Stimulated activated CD4-positive, alpha-beta T cell treated with anti-CD3 and anti-CD28 coated beads, TNF-alpha, amount 100 ng/mL, for 4 hours (primary cell): Measurements from ENCODE around the gene IGFBP1.
"Not testable (repeated sequence)": the region's sequence is repeated elsewhere in the genome, so short reads cannot be mapped to it uniquely, and the experiment has no call there.

Experiments
- DNase-seq, 3 experiments: peaks; one replicate each; pipeline ENCODE4 v3.0.0-alpha.2; 2020; ENCODE audit warnings: low read depth in 3 of 3

Gene IGFBP1

DNA sequence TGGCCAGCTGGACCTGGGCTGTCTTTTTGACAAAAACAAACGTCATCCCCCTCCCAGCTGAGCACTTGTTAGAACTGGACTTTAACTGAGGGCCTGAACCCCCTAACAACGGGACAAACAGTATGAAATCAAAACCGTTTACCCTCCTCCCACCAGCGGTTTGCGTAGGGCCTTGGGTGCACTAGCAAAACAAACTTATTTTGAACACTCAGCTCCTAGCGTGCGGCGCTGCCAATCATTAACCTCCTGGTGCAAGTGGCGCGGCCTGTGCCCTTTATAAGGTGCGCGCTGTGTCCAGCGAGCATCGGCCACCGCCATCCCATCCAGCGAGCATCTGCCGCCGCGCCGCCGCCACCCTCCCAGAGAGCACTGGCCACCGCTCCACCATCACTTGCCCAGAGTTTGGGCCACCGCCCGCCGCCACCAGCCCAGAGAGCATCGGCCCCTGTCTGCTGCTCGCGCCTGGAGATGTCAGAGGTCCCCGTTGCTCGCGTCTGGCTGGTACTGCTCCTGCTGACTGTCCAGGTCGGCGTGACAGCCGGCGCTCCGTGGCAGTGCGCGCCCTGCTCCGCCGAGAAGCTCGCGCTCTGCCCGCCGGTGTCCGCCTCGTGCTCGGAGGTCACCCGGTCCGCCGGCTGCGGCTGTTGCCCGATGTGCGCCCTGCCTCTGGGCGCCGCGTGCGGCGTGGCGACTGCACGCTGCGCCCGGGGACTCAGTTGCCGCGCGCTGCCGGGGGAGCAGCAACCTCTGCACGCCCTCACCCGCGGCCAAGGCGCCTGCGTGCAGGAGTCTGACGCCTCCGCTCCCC is at the start of gene IGFBP1:
TSS of gene IGFBP1 (plus strand) at position 304 of the 808 bp plus-strand sequence. CDS start at position 469, 165 bp downstream.
- no peak for DNase-seq

DNA sequence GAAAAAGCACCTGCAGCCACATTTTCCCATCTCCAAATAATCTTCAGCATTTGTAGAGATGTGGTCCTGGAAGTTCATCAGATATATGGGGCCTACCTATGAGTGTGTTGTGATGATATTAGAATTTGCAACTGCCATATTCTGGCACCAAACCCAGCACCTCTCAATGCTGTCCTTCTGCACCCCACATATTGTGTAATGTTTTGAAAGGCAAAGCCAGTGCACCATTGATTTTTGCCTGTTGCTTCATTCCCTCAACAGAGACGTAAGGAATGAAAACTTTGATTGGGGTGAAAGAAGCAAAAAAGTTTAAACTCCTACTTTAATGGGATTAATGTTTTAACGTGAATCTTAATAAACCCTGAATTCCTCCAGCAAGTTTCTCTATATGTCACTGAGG is 49.4 kb upstream of the IGFBP1 start:
- DNase-seq: not testable (repeated sequence)

DNA sequence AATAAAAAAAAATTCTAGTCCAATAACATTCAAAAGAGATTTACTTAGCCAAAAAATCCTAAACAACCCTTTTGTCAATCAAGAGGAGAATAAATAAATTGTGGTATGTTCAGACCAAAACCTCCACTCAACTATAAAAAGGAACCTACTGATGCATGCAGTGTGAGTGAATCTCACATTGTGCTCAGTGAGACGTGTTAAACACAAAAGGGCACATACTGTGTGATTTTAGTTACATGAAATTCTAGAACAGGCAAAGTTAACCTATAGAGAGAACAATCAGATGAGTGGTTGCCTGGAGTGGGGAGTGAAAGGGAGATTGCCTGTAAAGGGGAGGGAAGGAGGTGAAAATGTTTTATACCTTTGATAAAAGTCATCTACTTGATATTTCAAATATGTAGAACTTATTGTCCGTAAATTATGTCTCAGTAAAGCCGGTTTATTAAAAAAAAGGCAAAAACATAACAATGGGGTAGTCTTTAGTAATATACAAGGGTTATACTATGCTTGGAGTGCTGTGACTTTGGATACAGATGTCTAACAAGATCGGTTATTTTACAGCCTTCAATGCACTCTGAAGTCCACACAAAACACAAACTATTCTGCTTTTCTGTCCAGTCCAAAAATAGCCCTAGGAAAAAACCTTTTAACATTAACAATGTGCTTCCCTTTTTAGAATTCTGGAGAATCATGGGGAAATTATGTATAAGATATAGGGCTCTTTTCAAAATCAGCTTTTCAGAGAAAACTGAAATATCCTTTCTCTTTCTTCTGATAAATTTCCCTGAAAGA is 46.2 kb upstream of the IGFBP1 start:
- DNase-seq: not testable (repeated sequence)

DNA sequence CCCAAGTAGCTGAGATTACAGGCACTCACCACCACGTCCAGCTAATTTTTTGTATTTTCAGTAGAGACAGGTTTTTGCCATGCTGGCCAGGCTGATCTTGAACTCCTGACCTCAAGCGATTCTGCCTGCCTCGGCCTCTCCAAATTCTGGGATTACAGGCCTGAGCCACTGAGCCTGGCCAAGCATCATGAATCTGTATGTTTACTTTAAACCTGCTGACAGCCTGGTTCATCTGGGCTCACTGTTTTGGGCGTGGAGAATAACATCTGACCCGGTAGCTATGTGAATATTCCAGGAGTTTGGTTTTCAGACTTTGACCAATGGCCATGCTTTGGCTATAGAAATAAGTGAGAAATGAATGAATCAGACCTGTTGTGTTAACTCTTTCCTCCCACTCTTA is 41.8 kb upstream of the IGFBP1 start:
- DNase-seq: not testable (repeated sequence)

DNA sequence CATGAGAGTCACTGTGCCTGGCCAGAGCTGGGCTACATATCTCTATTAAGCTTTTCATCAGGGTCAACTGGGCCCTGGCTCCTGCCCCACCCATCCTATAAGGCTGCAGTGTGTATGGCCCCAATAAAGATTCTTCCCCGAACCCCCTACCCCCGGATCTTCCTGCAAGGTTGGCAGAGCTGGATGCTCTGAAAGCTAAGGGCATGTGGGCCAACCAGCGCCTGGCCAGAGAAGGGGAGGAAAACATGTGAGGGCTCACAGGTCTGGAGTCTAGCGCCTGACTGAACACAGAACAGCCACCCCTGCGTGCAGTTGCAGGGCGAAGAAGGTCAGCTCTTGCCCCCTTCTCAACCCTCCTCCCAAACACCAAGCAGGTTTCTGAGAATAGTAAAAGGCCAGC is 39.6 kb upstream of the IGFBP1 start:
- not testable (repeated sequence) for DNase-seq

DNA sequence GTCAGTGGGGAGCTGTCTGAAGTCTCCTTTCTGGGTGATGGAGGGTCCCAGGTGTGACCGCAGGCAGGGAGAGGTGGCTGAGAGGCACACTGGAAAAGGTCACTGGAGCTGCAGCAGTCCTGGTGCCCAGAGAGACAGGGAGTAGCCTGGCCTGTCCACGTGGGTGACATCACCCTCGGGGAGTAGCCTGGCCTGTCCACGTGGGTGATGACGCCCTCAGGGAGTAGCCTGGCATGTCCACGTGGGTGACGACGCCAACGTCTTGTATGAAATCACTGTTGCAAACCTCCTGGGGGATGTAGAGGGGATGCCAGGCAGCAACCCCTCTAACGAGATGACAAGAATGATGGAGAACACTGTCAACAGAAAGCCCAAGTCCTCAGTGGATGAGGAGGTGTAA is 35.3 kb upstream of the IGFBP1 start:
- DNase-seq: not testable (repeated sequence)

DNA sequence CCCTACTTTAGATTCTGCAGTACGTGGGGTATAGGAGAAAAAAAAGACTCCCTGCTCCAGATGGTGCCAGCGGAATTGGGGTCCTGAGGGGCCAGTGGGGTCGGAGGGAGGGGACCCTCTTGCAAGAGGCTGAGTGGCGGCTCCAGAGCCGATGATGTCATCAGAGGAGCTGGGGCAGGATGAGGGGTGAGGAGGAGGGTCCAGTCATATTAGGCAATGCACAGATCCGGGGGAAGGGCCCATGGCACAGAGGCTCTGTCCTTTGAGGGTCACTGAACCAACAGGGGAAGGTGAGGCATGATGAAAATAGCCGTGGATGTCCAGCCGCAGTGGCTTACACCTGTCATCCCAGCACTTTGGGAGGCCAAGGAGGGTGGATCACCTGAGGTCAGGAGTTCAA is 34.8 kb upstream of the IGFBP1 start:
- not testable (repeated sequence) for DNase-seq

DNA sequence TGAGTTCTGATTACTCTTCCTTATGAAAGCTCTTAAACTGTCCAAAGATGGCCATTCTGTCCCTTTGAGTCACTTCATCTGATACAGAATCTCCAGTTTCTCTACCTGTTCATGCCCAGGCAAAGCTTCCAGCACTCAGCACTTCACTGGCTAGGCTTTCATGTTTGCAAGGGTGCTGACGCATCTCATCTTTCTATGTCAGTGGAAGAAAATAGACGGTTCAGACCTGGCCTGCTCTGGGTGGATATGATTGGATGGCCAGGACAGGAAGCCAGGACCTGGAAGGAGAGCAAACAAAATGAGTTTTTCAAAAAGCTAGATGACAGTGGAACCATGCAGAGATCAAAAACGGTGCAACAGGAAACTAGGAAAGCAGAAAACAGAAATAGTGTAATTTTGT is 32.6 kb upstream of the IGFBP1 start:
- DNase-seq: not testable (repeated sequence)

DNA sequence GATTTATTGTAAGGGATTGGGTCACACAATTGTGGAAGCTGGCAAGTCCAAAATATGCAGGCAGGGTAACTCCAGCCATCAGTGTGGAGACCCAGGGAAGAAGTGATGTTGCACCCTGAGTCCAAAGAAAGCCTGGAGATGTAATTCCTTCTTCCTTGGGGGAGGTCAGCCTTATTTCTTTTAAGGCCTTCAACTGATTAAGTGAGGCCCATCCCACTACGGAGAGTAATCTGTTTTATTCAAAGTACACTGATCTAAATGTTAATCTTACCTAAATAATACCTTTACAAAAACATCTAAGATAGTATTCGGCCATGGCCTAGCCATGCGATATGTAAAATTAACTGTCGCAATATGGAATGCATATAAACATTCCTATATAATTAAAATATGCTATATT is 31.4 kb upstream of the IGFBP1 start:
- DNase-seq: not testable (repeated sequence)

DNA sequence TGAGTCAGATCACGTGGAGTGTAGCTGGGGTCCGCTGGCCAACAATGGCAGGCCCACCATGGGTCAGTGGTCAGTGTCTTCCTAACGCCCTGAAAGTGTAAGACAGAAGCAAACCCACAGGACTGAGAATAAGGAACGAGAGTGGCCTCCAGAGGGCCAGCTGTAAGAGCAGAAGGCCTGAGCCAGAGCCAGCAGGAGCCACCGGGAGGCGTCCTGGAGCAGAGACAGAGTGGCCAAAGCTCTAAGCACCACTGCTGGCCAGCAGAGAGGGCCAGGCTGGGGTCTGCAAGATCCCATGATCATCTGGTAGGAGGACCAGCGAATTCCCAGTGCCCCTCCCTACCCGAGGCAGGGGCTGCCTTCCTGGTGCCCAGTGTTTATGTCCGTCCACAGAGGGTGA is 24.6 kb upstream of the IGFBP1 start:
- DNase-seq: no peak

DNA sequence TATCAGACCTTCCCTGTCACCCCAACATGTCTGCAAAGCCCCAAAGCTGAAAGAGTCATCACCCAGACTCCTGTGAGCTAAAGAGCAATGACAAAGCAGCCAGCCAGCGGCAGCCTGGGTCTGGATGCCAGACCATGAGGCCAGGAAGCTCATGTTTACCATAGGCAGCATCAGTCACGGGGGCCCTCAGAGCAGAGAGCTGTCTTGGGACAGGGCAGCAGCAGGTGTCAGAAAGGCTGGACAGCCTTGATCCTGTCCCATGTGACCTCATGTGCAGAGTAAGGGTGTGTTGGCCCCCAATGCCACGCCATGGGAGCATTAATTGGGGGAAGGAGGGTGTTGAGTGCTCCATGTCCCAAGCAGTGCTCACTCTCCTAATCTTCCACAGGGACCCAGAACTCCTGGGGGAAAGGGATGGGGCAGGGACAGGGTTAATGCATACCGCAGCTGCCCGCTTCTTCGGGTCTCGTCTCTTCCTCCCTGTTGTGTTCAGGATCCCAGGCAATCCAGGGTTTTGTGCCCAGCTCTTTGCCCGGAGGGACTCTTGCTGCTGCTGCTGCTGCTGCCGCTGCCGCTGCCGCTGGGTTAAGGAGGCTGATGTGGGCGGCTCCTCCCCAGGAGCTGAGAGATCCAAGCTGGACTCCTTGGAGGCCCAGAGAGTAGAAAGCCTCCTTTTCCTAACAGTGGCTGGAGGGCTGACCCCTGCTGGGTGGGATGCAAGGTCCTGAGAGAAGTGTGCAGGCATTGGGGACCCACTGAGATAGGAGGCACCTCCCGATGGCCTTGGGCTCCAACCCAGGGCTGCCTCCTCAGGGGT is 22.5 kb upstream of the IGFBP1 start:
- DNase-seq: no peak

DNA sequence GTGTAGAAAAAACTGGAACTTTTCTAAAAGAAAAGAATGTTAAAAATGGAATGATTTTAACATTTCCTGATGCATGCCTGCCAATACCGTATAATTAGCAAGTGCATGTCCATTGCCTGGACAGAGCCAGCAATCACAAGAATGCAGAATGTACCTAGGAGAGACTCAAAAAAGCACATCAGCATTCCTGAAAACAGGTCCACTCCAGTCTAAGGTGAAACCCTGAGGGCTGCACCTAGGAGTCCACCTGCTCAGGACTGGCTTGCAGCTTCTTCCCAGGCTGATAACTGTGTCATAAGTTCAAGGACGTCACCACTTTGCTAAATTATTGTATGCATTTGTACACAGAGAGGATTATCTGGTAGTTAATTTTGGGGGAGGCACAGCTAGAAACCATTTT is 20.8 kb upstream of the IGFBP1 start:
- DNase-seq: no peak

DNA sequence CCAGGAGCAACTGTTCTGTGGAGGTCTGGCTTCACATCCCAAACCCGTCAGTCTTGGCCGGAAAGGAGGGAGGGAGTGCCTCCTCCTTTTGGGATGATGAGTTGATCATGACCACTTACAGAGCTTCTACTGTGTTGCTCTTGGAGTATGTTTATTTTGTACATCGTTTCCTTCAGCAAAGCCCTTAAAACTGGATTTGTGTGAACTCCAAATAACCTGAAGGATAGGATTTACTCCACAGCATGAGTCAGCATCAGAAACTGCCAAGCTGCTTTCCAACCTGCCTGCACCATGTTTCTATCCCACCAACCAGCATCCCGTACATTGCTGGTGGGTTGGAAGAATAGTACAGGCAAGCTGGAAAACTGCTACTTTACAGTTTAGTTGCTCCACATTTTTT is 18.9 kb upstream of the IGFBP1 start:
- no peak for DNase-seq

DNA sequence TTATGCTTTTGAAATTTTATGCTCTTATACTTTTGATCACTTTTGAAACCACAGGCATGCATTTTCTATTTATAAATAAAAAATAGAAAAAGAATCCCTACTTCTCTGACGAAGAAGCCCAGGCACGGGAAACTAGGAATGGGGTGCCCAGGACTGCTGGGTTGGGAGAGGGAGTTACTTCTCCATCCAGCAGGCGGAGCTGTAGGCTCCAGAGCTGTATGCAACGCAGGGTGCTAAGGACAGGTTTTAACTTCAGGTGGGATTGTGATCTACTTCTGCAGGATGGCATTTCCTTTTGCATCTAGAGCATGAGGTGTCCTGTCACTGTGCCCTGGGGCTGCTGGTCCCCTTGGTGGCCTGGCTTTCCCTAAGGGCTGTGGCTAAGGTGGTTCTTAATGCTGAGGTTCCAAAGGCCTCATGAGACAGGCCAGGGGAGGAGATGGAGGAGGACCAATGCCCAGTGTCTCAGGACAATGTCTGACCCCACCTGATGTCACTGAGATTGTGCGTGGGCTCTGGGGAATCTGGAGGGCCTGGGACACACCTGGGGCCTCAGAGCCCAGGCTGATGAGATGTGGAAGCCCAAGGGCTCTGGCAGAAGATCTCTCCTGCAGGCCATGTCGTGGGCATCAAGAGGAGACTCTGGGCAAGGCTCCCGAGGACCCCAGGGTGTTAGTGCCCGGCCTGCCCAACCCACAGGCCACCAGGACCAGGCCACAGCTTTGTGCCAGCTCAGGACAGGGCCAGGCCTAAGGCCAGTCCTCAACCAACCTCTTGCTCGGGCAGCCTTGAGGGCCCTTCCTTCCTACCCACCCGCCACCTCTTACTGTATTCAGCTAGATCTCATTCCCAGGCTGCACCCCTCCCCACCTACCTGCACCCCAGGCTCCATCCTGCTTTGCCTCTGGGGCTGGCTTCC is 15.9 kb upstream of the IGFBP1 start:
- DNase-seq: no peak

DNA sequence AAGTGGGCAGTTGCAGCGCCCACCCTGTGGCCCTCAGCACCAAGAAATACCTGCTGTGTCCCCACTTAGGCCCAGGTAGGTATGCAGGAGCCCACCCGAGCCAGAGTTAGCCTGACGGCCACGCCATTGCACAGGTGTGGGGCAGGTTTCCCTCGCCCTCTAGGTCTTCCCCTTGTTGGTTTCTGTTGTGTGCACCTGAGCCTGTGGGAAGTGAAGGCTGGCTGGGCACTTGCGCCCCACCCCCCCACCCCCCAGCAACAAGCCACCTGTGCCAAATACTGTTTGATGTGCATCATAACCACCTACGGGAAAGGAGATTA is 15.3 kb upstream of the IGFBP1 start, which contains the start of gene CCDC201:
TSS of gene CCDC201 (minus strand) at position 48 of the 320 bp plus-strand sequence. CDS start 75 bp downstream, outside the sequence.
- no peak for DNase-seq

DNA sequence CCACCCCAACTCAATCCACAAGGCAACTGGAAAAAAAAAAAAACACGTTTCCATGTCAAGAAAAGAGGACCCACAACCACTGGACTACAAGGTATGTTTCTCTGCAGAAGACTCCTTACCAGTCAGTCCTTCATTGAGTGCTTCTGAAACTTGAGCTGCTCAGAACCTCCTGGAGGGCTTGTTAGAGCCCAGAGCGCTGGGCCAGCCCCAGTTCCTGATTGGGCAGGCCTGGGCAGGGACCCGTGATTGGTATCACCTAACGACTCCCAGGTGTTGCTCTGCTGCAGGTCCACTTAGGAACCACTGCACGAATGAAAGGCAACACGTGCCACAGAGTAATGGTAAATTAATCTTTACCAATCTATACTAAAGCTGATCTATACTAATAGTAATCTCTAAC is 14.9 kb upstream of the IGFBP1 start:
- DNase-seq: no peak

DNA sequence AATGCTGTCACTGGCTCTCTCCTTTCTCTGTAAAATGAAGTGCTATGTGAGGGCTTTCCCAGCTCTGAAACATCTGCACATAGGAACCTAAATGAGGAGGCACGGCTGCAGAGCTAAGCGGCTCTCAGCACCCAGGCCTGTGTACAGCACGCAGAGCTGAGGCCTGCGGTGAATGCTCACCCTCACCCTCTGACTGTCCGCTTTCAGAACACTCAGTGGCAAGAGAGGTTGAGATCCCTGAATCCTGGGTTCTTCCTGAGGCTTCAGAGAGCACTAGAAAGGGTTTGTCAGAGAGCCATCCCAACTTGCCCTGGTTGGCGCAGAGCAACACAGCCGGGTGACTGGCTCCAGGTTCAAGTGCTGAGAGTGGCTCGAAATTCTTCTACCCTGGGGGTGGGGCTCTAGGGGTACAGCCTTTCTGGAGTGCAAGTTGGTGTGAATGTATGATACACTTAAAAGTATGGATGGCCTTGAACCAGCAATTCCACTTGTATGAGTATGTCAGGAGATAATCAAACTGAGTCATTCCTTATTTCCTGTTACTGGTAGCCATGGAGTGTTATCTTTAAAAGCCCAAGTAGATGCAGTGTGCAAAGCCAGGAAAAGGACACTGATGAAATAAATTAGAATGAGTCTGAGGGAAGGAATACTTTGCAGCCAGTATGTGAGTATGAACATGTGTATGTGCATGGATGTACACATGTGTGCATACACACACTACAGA is 13.7 kb upstream of the IGFBP1 start:
- DNase-seq: no peak

DNA sequence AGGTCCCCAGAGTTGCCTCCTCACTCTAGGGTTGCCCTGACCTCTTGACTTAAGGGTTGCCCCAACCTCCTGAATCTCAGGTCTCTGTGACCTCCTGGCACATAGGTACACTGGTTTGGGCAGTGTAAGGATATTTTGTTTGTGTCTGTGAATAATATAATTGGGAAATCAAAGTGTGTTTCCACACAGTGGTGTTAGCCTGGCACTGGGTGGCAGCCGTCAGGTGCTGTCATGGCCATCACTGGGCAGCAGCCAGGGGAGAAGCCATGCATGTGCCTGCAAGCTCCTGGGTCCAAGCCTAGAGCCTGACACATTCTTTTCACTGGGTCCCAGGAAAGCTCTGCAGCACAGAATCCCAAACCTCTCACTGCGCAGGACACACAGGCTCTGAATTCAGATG is 11.8 kb upstream of the IGFBP1 start:
- DNase-seq: no peak

DNA sequence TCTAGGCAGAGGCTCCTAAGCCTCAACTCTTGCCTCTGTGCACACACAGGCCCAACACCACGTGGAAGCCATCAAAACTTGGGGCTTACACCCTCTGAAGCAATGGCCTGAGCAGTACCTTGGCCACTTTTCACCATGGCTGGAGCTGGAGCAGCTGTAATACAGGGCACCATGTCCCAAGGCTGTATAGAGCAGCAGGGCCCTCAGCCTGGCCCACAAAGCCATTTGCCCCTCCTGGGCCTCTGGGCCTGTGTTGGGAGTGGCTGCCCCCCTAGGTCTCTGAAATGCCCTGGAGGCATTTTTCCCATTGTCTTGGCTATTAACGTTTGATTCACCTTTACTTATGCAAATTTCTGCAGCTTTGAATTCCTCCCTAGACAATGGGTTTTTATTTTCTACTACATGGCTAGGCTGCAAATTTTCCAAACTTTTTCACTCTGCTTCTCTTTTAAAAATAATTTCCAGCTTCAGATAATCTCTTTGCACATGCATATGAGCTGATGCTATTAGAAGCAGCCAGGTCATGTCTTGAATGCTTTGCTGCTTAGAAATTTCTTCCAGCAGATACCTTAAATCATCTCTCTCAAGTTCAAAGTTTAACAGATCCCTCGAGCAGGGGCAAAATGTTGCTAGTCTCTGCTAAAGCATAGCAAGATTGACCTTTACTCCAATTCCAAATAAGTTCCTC is 9.7 kb upstream of the IGFBP1 start:
- no peak for DNase-seq

DNA sequence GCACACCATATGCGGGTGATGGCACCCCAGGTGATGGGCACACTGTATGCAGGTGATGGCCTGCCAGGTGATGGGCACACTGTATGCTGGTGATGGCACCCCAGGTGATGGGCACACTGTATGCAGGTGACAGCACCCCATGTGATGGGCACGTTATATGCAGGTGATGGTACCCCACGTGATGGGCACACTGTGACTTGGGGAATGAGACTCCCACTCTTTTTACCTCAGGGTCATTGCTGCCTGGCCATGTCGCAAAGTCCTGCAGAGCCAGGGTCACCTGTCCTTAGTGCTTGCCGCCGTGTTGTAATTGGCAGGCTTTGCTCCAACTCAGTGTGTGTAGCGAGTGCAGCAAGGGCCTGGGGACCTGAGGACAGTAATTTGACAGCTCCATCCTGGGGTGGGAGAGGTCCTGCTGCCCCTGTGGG is 7.8 kb upstream of the IGFBP1 start:
- no peak for DNase-seq
